HG02885 (cell line): ENCODE results near the gene CAPN9.
"Not testable (repeated sequence)": the region's sequence is repeated elsewhere in the genome, so short reads cannot be mapped to it uniquely, and the experiment has no call there.

Source experiments
- ATAC-seq: cut with Tn5 transposase; IDR thresholded peaks from one replicate; pipeline ENCODE4 v1.9.1; 2021; ENCODE audit warnings: mild to moderate bottlenecking; ENCODE audit not compliant: unreplicated experiment, poor library complexity

CAPN9 gene

GRCh38 chr1:230839173-230839572, 92.0 kb downstream of the CAPN9 start:
- ATAC-seq = no peak

DNA sequence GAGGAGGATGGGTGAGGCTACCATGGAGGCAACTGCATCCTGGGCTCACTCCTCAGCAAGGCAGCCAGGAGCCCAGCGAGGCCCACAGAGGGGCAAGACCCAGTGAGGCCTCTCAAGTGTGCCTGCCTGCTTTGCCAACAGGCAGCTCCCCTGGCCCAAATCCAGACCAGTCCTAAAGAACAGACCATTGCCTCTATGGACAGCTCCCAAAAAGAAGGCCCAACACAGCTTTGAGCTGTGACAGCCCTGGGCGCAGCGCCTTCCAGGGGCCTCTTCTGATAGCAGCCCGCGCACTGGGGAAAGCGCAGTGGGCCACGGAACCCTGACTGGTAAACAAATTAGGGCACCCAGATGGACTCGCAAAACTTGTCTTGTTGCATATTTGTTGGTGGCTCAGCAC, 95.6 kb downstream of the CAPN9 start:
- ATAC-seq = no peak

- ATAC-seq = no peak
These were observed 96.5 kb downstream of the CAPN9 start for GRCh38 chr1:230843503-230844309.

- no peak for ATAC-seq
These were observed 97.4 kb downstream of the CAPN9 start for GRCh38 chr1:230844561-230844960.

DNA sequence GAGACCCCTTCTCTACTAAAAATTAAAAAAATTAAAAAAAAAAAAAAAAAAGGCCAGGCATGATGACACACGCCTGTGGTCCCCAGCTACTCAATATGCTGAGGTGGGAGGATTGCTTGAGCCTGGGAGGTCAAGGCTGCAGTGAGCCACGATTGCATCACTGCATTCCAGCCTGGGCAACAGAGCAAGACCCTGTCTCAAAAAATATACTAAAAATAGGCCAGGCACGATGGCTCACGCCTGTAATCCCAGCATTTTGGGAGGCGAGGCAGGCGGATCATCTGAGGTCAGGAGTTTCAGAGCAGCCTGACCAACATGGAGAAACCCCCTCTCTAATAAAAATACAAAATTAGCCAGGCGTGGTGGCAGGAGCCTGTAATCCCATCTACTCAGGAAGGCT, 98.0 kb downstream of the CAPN9 start:
- not testable (repeated sequence) for ATAC-seq

GRCh38 chr1:230848235-230848634, 101.0 kb downstream of the CAPN9 start:
- no peak for ATAC-seq

GRCh38 chr1:230849451-230850224, 102.5 kb downstream of the CAPN9 start:
- no peak for ATAC-seq

DNA sequence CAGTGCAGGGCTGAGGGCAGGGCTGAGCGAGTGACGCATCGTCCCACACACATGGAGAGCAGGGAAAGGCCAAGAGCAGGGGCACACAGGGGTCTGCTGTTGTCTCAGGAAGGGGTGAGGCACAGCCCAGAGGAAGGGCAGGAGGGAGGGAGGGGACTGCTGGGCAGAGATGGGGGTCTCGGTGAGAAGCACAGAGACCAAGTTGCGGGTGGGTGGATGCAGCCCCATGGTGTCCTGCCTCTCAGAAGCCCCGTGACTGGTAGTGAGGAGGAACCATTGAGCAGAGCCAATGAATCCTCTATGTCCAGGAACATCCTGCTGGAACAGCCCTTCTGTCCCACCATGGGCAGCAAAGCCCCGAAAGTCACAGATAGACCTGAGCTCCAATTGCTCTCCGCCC, 103.4 kb downstream of the CAPN9 start:
- ATAC-seq = no peak

DNA sequence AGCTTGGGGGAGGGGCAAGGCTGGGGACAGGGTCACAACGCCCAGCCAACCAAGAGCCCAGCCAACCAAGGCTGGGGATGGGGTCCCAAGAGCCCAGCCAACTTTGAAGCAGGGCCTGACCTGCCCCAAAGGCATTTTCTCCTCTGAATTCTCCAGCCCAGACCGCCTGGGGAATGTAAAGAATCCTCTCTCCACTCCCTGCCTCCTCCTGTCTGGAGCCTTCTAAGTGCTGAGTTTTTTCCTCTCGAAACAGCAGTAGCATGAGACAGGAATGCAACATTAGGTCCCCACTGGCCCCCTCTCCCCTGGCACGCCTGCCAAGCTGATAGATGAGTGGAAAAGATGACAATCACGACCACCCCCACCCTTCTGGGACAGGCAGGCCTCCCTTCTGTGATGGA, 104.1 kb downstream of the CAPN9 start:
- ATAC-seq = no peak
